Measurements from ENCODE around the gene PARP14.

DNA sequence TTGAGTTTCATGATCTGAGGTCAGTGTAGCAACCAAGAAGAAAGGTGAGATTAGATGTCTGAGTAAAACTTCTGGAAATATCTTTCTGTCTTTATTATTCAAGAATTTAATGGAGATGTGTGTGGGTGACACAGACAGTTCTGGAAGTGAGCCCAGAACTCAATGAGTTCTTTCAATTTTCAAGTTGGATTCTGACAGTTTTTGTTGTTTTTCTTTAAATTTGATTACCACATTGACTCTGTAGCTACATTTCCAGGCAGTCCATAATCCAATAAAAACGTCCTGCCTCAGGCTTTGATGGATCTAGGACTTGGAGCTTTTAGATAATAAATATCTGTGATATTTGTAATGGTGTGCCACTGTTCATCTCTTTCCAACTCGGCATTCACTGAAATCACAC is 3.9 kb upstream of the PARP14 start:
- TF ChIP-seq CTCF (IDR thresholded peaks at IDR 0.05; ENCODE audit: poor library complexity), result no peak
- TF ChIP-seq EZH2 (IDR thresholded peaks at IDR 0.05; ENCODE audit: borderline replicate concordance), result no peak
- no peak for TF ChIP-seq EZH2phosphoT487 (IDR thresholded peaks at IDR 0.05; ENCODE audit: low read depth, severe bottlenecking, unreplicated experiment)

Data from hepatocyte (in vitro differentiated cells).